T-cell (primary cell): Measurements from ENCODE around the gene MFAP5. TPM values are rescaled to one million over a fixed set of nuclear protein-coding genes. Genes with fewer than 3 reads are reported as not detected.

Source experiments
- ATAC-seq, 4 experiments: fragments of 200-7000 bp in 3 of 4; fragments of 150-1000 bp in 1 of 4; cut with Tn5 transposase; replicated peaks in 1 of 4; 1 replicate in 3 of 4; 2 replicates in 1 of 4; pipeline ENCODE4 v1.10.0; 2021; ENCODE audit warnings: moderate library complexity in 3 of 4, mild to moderate bottlenecking in 2 of 4, moderate number of reproducible peaks in 1 of 4
- CTCF ChIA-PET, 2 donors: fragments of 300-600 bp; sonication (Branson Sonifier 250); formaldehyde crosslinking; loops; one replicate each; lab custom pipeline; 2022; ENCODE audit warnings: antibody characterized with exemption in 2 of 2; lab: Charles Lee
- POLR2A ChIA-PET, 2 donors: fragments of 300-600 bp; sonication (Branson Sonifier 250); formaldehyde crosslinking; loops; one replicate each; lab custom pipeline; 2022; ENCODE audit warnings: antibody characterized with exemption in 2 of 2; lab: Charles Lee
- DNase-seq, 35 experiments: peaks; one replicate each; pipeline versions ENCODE4 v3.0.0 to v3.0.0-alpha.2; 2013 to 2023
- H3K27ac ChIP-seq: one replicate; pipeline ENCODE4 v1.5.1; 2013; ENCODE audit warnings: low read length
- H3K27me3 ChIP-seq, 2 experiments: replicated peaks in 1 of 2; 1 replicate in 1 of 2; 2 replicates in 1 of 2; pipeline versions ENCODE4 v1.6.1 to v1.7.0; 2013; ENCODE audit warnings: low read length in 1 of 2, mixed read lengths in 1 of 2; ENCODE audit not compliant: control insufficient read depth in 2 of 2, insufficient read depth in 2 of 2; ENCODE audit errors: extremely low read depth in 1 of 2
- H3K36me3 ChIP-seq, 2 donors: 1 replicate in 1 of 2; 2 replicates in 1 of 2; pipeline versions ENCODE4 v1.6.1 to v1.7.0; 2013; ENCODE audit warnings: low read length in 1 of 2; ENCODE audit not compliant: control insufficient read depth in 2 of 2, insufficient read depth in 1 of 2; ENCODE audit errors: extremely low read depth in 1 of 2
- H3K4me1 ChIP-seq, 2 experiments: 1 replicate in 1 of 2; 2 replicates in 1 of 2; pipeline versions ENCODE4 v1.6.1 to v1.7.0; 2013; ENCODE audit warnings: low read length in 2 of 2, mixed read lengths in 1 of 2; ENCODE audit not compliant: insufficient read depth in 2 of 2, control insufficient read depth in 1 of 2; ENCODE audit errors: extremely low read depth in 1 of 2
- H3K4me3 ChIP-seq, 2 donors: 1 replicate in 1 of 2; 2 replicates in 1 of 2; pipeline versions ENCODE4 v1.5.1 to v1.7.0; 2013; ENCODE audit warnings: mild to moderate bottlenecking in 2 of 2, low read length in 1 of 2, moderate library complexity in 1 of 2; ENCODE audit not compliant: control insufficient read depth in 1 of 2; ENCODE audit errors: extremely low read depth in 1 of 2
- H3K9me3 ChIP-seq: 2 replicates; pipeline ENCODE4 v1.7.0; 2013
- H3K27ac Mint-ChIP-seq, 2 donors: one replicate each; pipeline ENCODE4 v1.8.0; 2020 to 2021; ENCODE audit warnings: mild to moderate bottlenecking in 2 of 2, mixed read lengths in 2 of 2
- H3K27me3 Mint-ChIP-seq, 2 donors: one replicate each; pipeline ENCODE4 v1.8.0; 2021 to 2022; ENCODE audit warnings: mixed read lengths in 2 of 2
- H3K36me3 Mint-ChIP-seq: one replicate; pipeline ENCODE4 v1.8.0; 2021; ENCODE audit warnings: mixed read lengths
- H3K4me1 Mint-ChIP-seq, 3 donors: one replicate each; pipeline ENCODE4 v1.8.0; 2020 to 2022; ENCODE audit warnings: mixed read lengths in 3 of 3, mild to moderate bottlenecking in 1 of 3
- H3K4me3 Mint-ChIP-seq, 3 donors: one replicate each; pipeline ENCODE4 v1.8.0; 2020 to 2022; ENCODE audit warnings: mild to moderate bottlenecking in 3 of 3, mixed read lengths in 3 of 3, moderate library complexity in 3 of 3
- H3K9me3 Mint-ChIP-seq, 3 donors: one replicate each; pipeline ENCODE4 v1.8.0; 2020 to 2022; ENCODE audit warnings: mixed read lengths in 3 of 3
- WGBS: methylation state at CpG from one replicate; pipeline ENCODE4 v1.1.5; 2013; ENCODE audit warnings: missing lambda C conversion rate; ENCODE audit not compliant: insufficient coverage; 5-methylcytosine and 5-hydroxymethylcytosine counted together
- total RNA-seq, 35 experiments: library from RNA in 6 of 35; stranded (reverse) in 6 of 35; fragments of 120-200 nt in 1 of 35; gene quantifications; one replicate each; pipeline versions ENCODE4 v1.2.1 to v1.2.4 and lab custom pipeline; 2013 to 2026

The MFAP5 gene
- total RNA-seq, 5 donors from 2014 or later (not counting 1 experiment from before 2014, with no cell fraction given) = not detected

GRCh38 chr12:8678661-8679111 lies 16.1 kb upstream of the MFAP5 start:
- Mint-ChIP-seq H3K27ac (no peak overlapping the region), H3K36me3 (no peaks in the 10 kb centered on the region), H3K9me3 (no peaks in the 10 kb centered on the region), H3K4me3 (no peak overlapping the region), H3K27me3 (peaks cover 0 to 5% of the 10 kb centered on the region in 2 donors), H3K4me1 (peaks cover 10 to 17% (median 11%) of the 10 kb centered on the region in 3 donors)
- H3K27ac ChIP-seq = no peak overlapping the region
- ChIA-PET POLR2A (interaction anchor here in 1 of 2 donors (0.7 kb wide), 1 partner anchor 182 kb away, joined by 4 read pairs; no protein-coding TSS in a partner anchor), CTCF (interaction anchor here (0.6 to 1.7 kb wide), 6 partner anchors 10 to 371 kb away, joined by 3 to 5 read pairs (median 4); no protein-coding TSS in a partner anchor)
- peaks cover 0 to 2% of the 10 kb centered on the region in 2 experiments for H3K4me1 ChIP-seq
- no peaks in the 10 kb centered on the region for H3K9me3 ChIP-seq
- WGBS = 80% methylated on average over 2 of the region's 3 CpGs
- no peak for DNase-seq
- no peak overlapping the region for H3K4me3 ChIP-seq
- ATAC-seq = no peak
- H3K27me3 ChIP-seq = peaks cover 0 to 9% of the 10 kb centered on the region in 2 experiments
- H3K36me3 ChIP-seq = no peaks in the 10 kb centered on the region

DNA sequence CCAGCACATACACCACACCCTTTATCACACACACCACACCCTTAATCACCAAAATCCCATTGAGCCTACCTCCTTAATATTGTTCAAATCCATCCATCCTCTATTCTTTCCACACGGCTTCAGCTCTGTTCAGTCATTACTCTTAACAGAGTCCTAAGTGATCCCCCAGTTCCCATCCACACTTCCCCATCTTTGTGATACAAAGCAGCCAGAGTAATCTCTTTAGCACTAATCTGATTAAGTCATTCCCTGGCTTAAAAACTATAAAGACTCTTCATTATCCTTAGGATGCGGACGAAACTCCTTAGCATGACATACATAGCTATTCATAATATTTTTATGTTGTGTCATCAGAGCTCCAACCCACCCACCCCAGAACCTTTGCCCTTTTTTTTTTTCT lies 14.7 kb upstream of the MFAP5 start:
- Histone ChIP-seq H3K4me1 (peaks cover 0 to 2% of the 10 kb centered on the region in 2 experiments), H3K9me3 (no peaks in the 10 kb centered on the region), H3K27me3 (peaks cover 0 to 9% of the 10 kb centered on the region in 2 experiments), H3K36me3 (no peaks in the 10 kb centered on the region), H3K4me3 (no peak overlapping the region), H3K27ac (no peak overlapping the region)
- no peak overlapping the region for H3K27ac Mint-ChIP-seq
- no peaks in the 10 kb centered on the region for H3K9me3 Mint-ChIP-seq
- peaks cover 0 to 5% of the 10 kb centered on the region in 2 donors for H3K27me3 Mint-ChIP-seq
- 100% methylated on average over 1 of the region's 3 CpGs for WGBS
- ChIA-PET CTCF (interaction anchor here (1.2 to 1.8 kb wide), 5 partner anchors 20 to 372 kb away, joined by 3 to 9 read pairs (median 5); no protein-coding TSS in a partner anchor), POLR2A (no interaction called here)
- no peak for ATAC-seq
- no peak for DNase-seq
- H3K4me1 Mint-ChIP-seq = peaks cover 10 to 17% (median 11%) of the 10 kb centered on the region in 3 donors
- H3K4me3 Mint-ChIP-seq = no peak overlapping the region
- H3K36me3 Mint-ChIP-seq = no peaks in the 10 kb centered on the region

DNA sequence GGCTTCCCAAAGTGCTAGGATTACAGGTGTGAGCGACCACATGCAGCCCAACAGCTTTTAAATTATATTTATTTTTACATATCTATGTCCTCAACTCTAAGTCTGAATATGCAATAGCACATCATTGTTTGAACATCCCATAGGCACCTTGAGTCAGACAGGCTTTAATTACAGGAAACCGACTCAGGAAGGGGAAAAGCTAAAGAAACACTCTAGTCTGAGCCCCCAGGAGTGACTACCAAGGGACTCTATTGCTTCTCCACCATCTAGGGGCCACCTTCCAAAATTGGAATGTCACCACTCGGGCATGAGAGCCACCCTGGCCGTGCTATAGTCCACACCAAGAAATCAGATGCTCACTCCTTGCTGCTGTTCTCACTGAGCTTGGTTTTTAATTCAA lies 14.0 kb upstream of the MFAP5 start:
- H3K27ac Mint-ChIP-seq = no peak overlapping the region
- CTCF ChIA-PET = interaction anchor here (0.6 to 1.8 kb wide), 8 partner anchors 18 to 373 kb away, joined by 3 to 9 read pairs (median 4); no protein-coding TSS in a partner anchor
- H3K36me3 ChIP-seq = no peaks in the 10 kb centered on the region
- POLR2A ChIA-PET = no interaction called here
- WGBS = 100% methylated on average over 1 of the region's 4 CpGs
- H3K4me3 Mint-ChIP-seq = no peak overlapping the region
- no peaks in the 10 kb centered on the region for H3K4me1 ChIP-seq
- DNase-seq (no peak), ATAC-seq (no peak)
- no peaks in the 10 kb centered on the region for H3K9me3 ChIP-seq
- peaks cover 6 to 11% (median 10%) of the 10 kb centered on the region in 3 donors for H3K4me1 Mint-ChIP-seq
- H3K27me3 ChIP-seq = peaks cover 0 to 7% of the 10 kb centered on the region in 2 experiments
- no peaks in the 10 kb centered on the region for H3K9me3 Mint-ChIP-seq
- H3K27ac ChIP-seq = no peak overlapping the region
- no peak overlapping the region for H3K4me3 ChIP-seq
- H3K27me3 Mint-ChIP-seq = peaks cover 0 to 6% of the 10 kb centered on the region in 2 donors
- no peaks in the 10 kb centered on the region for H3K36me3 Mint-ChIP-seq

DNA sequence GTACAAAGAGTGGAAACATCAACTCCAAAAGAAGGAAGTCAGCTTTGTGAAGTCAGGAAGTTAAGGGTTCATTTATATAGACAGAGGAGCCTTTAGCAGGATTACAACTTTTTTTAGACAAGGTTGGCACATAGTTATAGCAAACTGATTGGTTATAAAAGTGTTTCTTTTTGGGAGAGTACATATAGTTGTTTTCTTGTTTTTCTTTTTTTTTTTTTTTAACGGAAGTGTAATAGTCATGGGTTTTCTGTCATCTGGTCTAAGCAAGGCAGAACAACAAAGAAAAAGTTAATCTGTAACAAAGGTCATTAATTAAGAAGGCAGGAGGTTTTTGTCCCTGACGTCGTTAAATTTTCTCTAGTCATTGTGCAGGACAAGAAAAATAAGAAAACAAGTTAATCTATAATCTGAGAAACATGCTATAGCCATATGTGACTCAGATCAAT lies 13.0 kb upstream of the MFAP5 start:
- Mint-ChIP-seq H3K27me3 (peaks cover 0 to 5% of the 10 kb centered on the region in 2 donors), H3K4me3 (no peak overlapping the region), H3K9me3 (no peaks in the 10 kb centered on the region), H3K4me1 (peaks cover 6 to 11% (median 10%) of the 10 kb centered on the region in 3 donors), H3K36me3 (no peaks in the 10 kb centered on the region), H3K27ac (peak overlapping the region in 1 of 2 donors; percentile 54)
- ChIA-PET CTCF (no interaction called here), POLR2A (no interaction called here)
- Histone ChIP-seq H3K4me1 (no peaks in the 10 kb centered on the region), H3K27me3 (no peaks in the 10 kb centered on the region), H3K27ac (no peak overlapping the region), H3K36me3 (no peaks in the 10 kb centered on the region), H3K4me3 (no peak overlapping the region), H3K9me3 (no peaks in the 10 kb centered on the region)
- DNase-seq (no peak), ATAC-seq (peak in 1 of 4 experiments; percentile 14)
- WGBS = no CpG with 5 or more reads among the region's 3 CpGs

- Histone ChIP-seq H3K27me3 (peaks cover 0 to 2% of the 10 kb centered on the region in 2 experiments), H3K36me3 (no peaks in the 10 kb centered on the region), H3K9me3 (no peaks in the 10 kb centered on the region), H3K27ac (no peak overlapping the region), H3K4me3 (no peak overlapping the region), H3K4me1 (no peaks in the 10 kb centered on the region)
- no peaks in the 10 kb centered on the region for H3K9me3 Mint-ChIP-seq
- H3K4me1 Mint-ChIP-seq = peaks cover 6 to 11% (median 10%) of the 10 kb centered on the region in 3 donors
- DNase-seq = no peak
- CTCF ChIA-PET = no interaction called here
- WGBS = 100% methylated on average over 1 of the region's 5 CpGs
- no peak overlapping the region for H3K27ac Mint-ChIP-seq
- ATAC-seq = no peak
- H3K4me3 Mint-ChIP-seq = no peak overlapping the region
- no peaks in the 10 kb centered on the region for H3K36me3 Mint-ChIP-seq
- POLR2A ChIA-PET = no interaction called here
- peaks cover 0 to 4% of the 10 kb centered on the region in 2 donors for H3K27me3 Mint-ChIP-seq
Observed at GRCh38 chr12:8672381-8672780, 9.8 kb upstream of the MFAP5 start.

DNA sequence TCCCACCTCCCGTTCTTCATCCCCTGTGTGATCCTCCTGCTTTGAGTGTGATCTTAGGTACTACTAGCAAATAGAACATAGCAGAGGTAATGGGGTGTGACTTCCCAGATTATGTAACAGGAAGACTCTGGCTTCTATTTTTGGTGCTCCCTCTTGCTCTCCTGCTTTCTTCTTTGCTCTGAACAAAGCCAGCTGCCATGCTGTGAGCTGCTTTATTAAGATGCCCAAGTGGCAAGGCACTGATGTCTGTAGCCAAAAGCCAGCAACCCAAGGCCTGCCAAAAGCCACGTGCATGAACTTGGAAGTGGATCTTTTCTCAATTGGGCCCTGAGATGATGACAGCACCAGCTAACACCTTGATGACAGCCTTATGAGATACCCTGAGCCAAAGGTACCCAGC lies 5.8 kb upstream of the MFAP5 start:
- Histone ChIP-seq H3K36me3 (no peaks in the 10 kb centered on the region), H3K9me3 (no peaks in the 10 kb centered on the region), H3K27ac (no peak overlapping the region), H3K4me1 (no peaks in the 10 kb centered on the region), H3K27me3 (peaks cover 0 to 2% of the 10 kb centered on the region in 2 experiments), H3K4me3 (no peak overlapping the region)
- Mint-ChIP-seq H3K27ac (no peak overlapping the region), H3K27me3 (peaks cover 5 to 12% of the 10 kb centered on the region in 2 donors), H3K36me3 (no peaks in the 10 kb centered on the region), H3K4me3 (no peak overlapping the region), H3K4me1 (no peaks in the 10 kb centered on the region), H3K9me3 (no peaks in the 10 kb centered on the region)
- POLR2A ChIA-PET = no interaction called here
- no peak for ATAC-seq
- DNase-seq = no peak
- WGBS = 60% methylated on average over 1 of the region's 2 CpGs
- CTCF ChIA-PET = interaction anchor here (0.6 to 0.8 kb wide), 2 partner anchors 10 kb away, joined by 3 read pairs; no protein-coding TSS in a partner anchor
